Skin of body (tissue), 2 donors: Measurements from ENCODE around the gene ZNF491. TPM values are rescaled to one million over a fixed set of nuclear protein-coding genes. Genes with fewer than 3 reads are reported as not detected.
"Not testable (repeated sequence)": the region's sequence is repeated elsewhere in the genome, so short reads cannot be mapped to it uniquely, and the experiment has no call there.

ENCODE experiments used
- DNase-seq: peaks from one replicate; lab custom pipeline; 2025; lab: John Stamatoyannopoulos, UW
- total RNA-seq: library from RNA; depleted of rRNA; stranded (reverse); fragments of >200 nt; gene quantifications from one replicate; pipeline ENCODE4 v1.2.3, GENCODE V29; 2014

Gene ZNF491
- total RNA-seq, 1 donor from 2014 or later: 3.8 TPM

DNA sequence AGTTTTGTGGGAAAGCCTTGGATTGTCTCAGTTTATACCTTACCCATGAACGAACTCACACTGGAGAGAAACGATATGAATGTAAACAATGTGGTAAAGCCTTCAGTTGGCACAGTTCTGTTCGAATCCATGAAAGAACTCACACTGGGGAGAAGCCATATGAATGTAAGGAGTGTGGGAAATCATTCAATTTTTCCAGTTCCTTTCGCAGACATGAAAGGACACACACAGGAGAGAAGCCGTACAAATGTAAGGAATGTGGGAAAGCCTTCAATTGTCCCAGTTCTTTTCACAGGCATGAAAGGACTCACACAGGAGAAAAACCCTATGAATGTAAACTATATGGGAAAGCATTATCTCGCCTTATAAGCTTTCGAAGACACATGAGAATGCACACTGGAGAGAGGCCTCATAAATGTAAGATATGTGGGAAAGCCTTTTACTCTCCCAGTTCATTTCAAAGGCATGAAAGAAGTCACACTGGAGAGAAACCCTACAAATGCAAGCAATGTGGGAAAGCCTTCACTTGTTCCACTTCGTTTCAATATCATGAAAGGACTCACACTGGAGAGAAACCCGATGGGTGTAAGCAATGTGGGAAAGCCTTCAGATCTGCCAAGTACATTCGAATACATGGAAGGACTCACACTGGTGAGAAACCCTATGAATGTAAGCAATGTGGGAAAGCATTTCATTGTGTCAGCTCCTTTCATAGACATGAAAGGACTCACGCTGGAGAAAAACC lies 8.2 kb downstream of the ZNF491 start:
- DNase-seq: no peak

GRCh38 chr19:11807099-11807380 lies 8.7 kb downstream of the ZNF491 start:
- DNase-seq: no peak

DNA sequence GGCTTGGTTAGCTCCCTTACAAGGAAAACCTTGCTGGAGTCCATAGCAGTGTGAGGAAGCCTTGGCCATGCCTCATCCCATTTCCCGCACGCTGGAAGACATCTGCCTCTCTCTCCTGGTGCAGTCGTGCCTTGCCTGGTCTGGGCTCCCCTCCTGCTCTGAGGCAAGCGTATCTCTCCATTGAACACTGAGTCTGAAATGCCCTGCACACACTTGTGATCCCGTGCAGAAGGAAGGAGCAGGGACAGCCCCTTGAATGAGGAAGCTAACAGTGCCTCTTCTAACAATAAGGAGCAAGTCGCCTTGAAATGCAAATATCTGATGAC lies 15.3 kb downstream of the ZNF491 start:
- DNase-seq: no peak

GRCh38 chr19:11814029-11814699 lies 15.8 kb downstream of the ZNF491 start, which contains the start of gene ZNF440:
Gene ZNF440, plus strand, starts transcription at chr19:11814273. Its CDS starts 175 bp downstream, at chr19:11814448.
- peak; percentile 87 for DNase-seq

- peak; percentile 2 for DNase-seq
Measured at GRCh38 chr19:11814700-11815035, 16.3 kb downstream of the ZNF491 start.

- DNase-seq: no peak
Measured at GRCh38 chr19:11821474-11822109, 23.3 kb downstream of the ZNF491 start.

GRCh38 chr19:11828957-11829876 lies 30.9 kb downstream of the ZNF491 start:
- DNase-seq: not testable (repeated sequence)

DNA sequence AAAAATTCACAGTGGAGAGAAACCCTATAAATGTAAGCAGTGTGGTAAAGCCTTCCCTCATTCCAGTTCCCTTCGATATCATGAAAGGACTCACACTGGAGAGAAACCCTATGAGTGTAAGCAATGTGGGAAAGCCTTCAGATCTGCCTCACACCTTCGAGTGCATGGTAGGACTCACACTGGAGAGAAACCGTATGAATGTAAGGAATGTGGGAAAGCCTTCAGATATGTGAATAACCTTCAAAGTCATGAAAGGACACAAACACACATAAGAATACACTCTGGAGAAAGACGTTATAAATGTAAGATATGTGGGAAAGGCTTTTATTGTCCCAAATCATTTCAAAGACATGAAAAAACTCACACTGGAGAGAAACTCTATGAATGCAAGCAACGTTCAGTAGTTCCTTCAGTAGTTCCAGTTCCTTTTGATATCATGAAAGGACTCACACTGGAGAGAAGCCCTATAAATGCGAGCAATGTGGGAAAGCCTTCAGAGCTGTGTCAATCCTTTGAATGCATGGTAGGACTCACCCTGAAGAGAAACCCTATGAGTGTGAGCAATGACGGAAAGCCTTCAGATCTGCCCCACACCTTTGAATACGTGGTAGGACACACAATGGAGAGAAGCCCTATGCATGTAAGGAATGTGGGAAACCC lies 34.1 kb downstream of the ZNF491 start:
- DNase-seq: no peak

- DNase-seq: no peak
Measured at GRCh38 chr19:11833541-11833940, 35.2 kb downstream of the ZNF491 start.

GRCh38 chr19:11835626-11836066 lies 37.3 kb downstream of the ZNF491 start:
- not testable (repeated sequence) for DNase-seq

GRCh38 chr19:11843722-11844121 lies 45.4 kb downstream of the ZNF491 start:
- DNase-seq: no peak

DNA sequence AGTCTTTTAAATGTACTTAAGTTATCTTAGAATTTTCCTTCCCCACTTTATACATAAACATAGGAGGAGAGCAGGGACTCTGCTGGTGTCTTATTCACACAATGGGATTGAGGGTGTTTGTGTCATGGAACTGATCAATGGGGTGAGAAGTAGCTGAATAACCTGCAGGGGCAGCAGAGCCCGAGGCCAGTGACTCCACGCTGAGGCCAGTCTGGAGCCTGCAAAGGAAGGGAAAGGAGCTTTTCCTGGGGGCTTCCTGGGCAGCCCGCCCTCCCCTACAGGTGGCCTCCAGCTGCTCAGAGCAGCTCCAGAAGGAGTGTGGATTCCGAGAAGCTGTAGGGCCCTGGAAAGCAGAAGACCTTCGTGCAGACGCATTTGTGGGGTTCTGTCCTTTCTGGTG lies 49.3 kb downstream of the ZNF491 start:
- DNase-seq: not testable (repeated sequence)

DNA sequence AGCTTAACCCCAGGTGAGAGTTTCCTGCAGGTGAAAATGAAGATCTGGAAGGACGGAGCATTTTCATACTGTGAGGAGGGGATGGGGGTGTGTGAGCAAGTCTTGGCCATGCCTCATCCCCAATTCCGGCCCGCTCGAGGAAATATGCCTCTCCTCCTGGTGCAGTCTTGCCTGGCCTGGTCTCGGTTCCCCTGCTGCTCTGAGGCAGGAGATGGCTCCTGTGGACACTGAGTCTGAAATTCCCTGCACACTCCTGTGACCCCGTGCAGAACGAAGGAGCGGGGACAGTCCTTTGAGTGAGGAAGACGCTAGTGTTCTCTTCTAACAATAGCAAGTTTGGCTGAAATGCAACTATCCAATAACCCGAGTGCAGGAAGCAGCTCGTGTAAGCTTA lies 49.9 kb downstream of the ZNF491 start:
- DNase-seq: no peak

- DNase-seq: peak; percentile 51
Measured at GRCh38 chr19:11848594-11849469, 50.5 kb downstream of the ZNF491 start, which contains the start of gene ZNF439. Gene ZNF439, plus strand, starts transcription at chr19:11848726. Its CDS starts 142 bp downstream, at chr19:11848868.

GRCh38 chr19:11850289-11850688 lies 52.0 kb downstream of the ZNF491 start:
- DNase-seq: not testable (repeated sequence)

DNA sequence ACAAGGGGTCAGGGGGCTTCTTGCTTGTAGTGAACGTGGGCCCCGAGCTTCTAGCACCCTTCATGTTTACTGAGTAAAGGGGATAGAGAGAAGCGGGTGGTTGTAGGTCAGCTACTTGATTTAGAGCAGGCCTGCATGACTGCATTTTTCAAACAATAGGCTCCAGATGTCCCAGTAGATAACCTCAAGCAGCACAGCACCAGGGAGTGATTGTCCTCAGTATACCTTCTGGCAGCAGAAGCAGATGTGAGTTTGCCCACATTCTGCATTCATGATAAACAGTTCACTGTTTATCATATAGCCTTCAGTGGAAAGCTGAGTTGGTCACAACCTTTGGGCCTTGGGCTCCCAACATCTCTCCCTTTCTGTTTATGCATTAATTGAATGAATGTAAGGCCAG lies 55.0 kb downstream of the ZNF491 start:
- no peak for DNase-seq

DNA sequence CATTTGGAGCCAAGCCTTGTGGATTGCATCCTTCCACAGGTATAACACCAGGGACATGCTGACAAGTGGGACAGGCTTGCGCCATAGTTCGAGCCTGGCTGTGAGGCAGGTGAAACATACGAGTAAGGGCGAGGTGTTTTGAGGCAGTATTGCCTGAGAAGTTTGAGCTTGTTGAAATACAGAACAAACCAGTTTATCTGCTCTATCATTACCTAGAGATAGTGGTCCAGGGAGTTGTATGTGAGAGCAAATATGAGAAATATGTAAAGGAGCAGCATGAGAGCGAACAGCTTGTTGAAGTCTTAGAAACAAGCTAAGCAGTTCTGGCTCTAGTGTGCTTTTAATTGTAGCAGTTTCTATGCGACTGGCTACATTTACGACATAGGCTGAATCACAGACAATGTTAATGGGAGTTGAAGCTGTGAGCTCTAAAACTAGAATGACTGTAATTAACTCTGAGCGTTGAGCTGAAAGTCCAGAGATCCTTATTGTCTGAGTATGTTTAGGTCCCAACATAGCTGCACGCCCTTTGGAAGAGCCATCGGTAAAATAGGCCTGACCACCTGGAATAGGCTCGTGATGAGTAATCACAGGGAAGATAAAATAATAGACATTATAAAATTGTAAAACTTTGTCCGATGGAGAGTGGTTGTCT lies 58.4 kb downstream of the ZNF491 start:
- DNase-seq: no peak
